ENCODE results near the gene CCDC152. TPM values are rescaled to one million over a fixed set of nuclear protein-coding genes. Genes with fewer than 3 reads are reported as not detected.

CCDC152 gene
- total RNA-seq, 1 experiment from 2014 or later: 0.13 TPM

- no peak for DNase-seq
- Histone ChIP-seq H3K56ac (ENCODE audit: insufficient read length, low read depth, low read length) (no peak overlapping the region), H4K91ac (ENCODE audit: insufficient read length, low read depth, low read length) (no peak overlapping the region), H3K14ac (ENCODE audit: insufficient read depth, low read length) (no peak overlapping the region), H3T11ph (ENCODE audit: low read length) (no peak overlapping the region), H2BK5ac (ENCODE audit: insufficient read length, low read length) (no peak overlapping the region), H3K9ac (ENCODE audit: extremely low read depth, insufficient read length, low read length) (no peak overlapping the region), H4K8ac (replicated peaks; ENCODE audit: insufficient read length, low read depth, low read length) (no peak overlapping the region), H3K4me2 (ENCODE audit: insufficient read depth, insufficient read length, low read length) (no peak overlapping the region), H4K20me1 (ENCODE audit: control insufficient read depth, insufficient read depth, insufficient read length) (no peaks in the 10 kb centered on the region), H3K79me2 (ENCODE audit: insufficient read depth, low read length) (no peaks in the 10 kb centered on the region), H2AK5ac (ENCODE audit: insufficient read length, low read length) (no peak overlapping the region), H3K4me1 (ENCODE audit: insufficient read depth, low read length) (no peaks in the 10 kb centered on the region), H2BK15ac (ENCODE audit: low read depth, low read length) (no peak overlapping the region), H3K27ac (ENCODE audit: insufficient read length, low read depth, low read length) (no peak overlapping the region), H3K4ac (ENCODE audit: low read depth, low read length) (no peak overlapping the region), H3K18ac (ENCODE audit: insufficient read length, low read depth, low read length) (no peak overlapping the region), H3K27me3 (ENCODE audit: insufficient read depth, low read length) (no peaks in the 10 kb centered on the region), H3K9me3 (ENCODE audit: control insufficient read depth, low read depth, low read length) (no peaks in the 10 kb centered on the region), H2AFZ (ENCODE audit: low read length) (no peak overlapping the region), H2BK120ac (ENCODE audit: low read depth, low read length, poor library complexity, severe bottlenecking) (no peak overlapping the region), H2BK12ac (ENCODE audit: insufficient read length, low read depth, low read length) (no peak overlapping the region), H2BK20ac (ENCODE audit: low read depth, low read length, poor library complexity, severe bottlenecking) (no peak overlapping the region), H3K79me1 (ENCODE audit: insufficient read depth, low read depth, low read length, poor library complexity, severe bottlenecking) (no peaks in the 10 kb centered on the region), H3K23me2 (ENCODE audit: insufficient read length, low read depth, low read length, poor library complexity, severe bottlenecking) (peaks cover 2% of the 10 kb centered on the region), H3K23ac (ENCODE audit: insufficient read length, low read depth, low read length) (no peak overlapping the region), H4K5ac (ENCODE audit: insufficient read length, low read depth, low read length) (no peak overlapping the region)
- H3K9me3 Mint-ChIP-seq: no peaks in the 10 kb centered on the region; a peak in 1 of 5 replicates
- WGBS (ENCODE audit: extremely low coverage, insufficient read length, low lambda C conversion rate): no CpG with 5 or more reads among the region's 4 CpGs
- TF ChIP-seq, protein P1, sequence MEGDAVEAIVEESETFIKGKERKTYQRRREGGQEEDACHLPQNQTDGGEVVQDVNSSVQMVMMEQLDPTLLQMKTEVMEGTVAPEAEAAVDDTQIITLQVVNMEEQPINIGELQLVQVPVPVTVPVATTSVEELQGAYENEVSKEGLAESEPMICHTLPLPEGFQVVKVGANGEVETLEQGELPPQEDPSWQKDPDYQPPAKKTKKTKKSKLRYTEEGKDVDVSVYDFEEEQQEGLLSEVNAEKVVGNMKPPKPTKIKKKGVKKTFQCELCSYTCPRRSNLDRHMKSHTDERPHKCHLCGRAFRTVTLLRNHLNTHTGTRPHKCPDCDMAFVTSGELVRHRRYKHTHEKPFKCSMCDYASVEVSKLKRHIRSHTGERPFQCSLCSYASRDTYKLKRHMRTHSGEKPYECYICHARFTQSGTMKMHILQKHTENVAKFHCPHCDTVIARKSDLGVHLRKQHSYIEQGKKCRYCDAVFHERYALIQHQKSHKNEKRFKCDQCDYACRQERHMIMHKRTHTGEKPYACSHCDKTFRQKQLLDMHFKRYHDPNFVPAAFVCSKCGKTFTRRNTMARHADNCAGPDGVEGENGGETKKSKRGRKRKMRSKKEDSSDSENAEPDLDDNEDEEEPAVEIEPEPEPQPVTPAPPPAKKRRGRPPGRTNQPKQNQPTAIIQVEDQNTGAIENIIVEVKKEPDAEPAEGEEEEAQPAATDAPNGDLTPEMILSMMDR (conservative IDR thresholded peaks at IDR 0.05): no peak
- H3K4me1 Mint-ChIP-seq: peaks cover 35 to 37% of the 10 kb centered on the region in 2 experiments
- no peak overlapping the region for H3K27ac Mint-ChIP-seq
- no peak overlapping the region for H3K4me3 Mint-ChIP-seq
- H3K36me3 Mint-ChIP-seq (ENCODE audit: insufficient read depth in 1 of 3, low read depth in 3 of 3): peaks cover 0 to 9% (median 2%) of the 10 kb centered on the region in 3 experiments; a peak in 3 of 7 replicates
- no peaks in the 10 kb centered on the region; the same call in 1 of the 2 replicates for H3K27me3 Mint-ChIP-seq (ENCODE audit: low read depth)
Measured at GRCh38 chr5:42808888-42809611, 52.4 kb downstream of the CCDC152 start.
